Measurements from ENCODE around the gene AJM1.
"Not testable (repeated sequence)": the region's sequence is repeated elsewhere in the genome, so short reads cannot be mapped to it uniquely, and the experiment has no call there.

AJM1 gene

GRCh38 chr9:136867480-136867879, 25.2 kb downstream of the AJM1 start:
- peaks cover 20% of the 10 kb centered on the region for H3K9me3 ChIP-seq (ENCODE audit: severe bottlenecking)
- ATAC-seq (ENCODE audit: low read depth), result no peak
- H3K4me1 ChIP-seq (ENCODE audit: insufficient read depth, poor library complexity, severe bottlenecking), result peaks cover 3% of the 10 kb centered on the region
- no peak overlapping the region for H3K27ac ChIP-seq (ENCODE audit: poor library complexity, severe bottlenecking)
- peaks cover 27% of the 10 kb centered on the region for H3K36me3 ChIP-seq (ENCODE audit: low read depth)
- no peak for DNase-seq (ENCODE audit: low spot score)
- no peak overlapping the region for H3K4me3 ChIP-seq (ENCODE audit: severe bottlenecking)
- no peaks in the 10 kb centered on the region for H3K27me3 ChIP-seq (ENCODE audit: insufficient read depth, poor library complexity, severe bottlenecking)
- no peak for TF ChIP-seq CTCF (IDR thresholded peaks at IDR 0.05; ENCODE audit: poor library complexity, severe bottlenecking)

GRCh38 chr9:136867917-136868316, 25.6 kb downstream of the AJM1 start:
- H3K27ac ChIP-seq (ENCODE audit: poor library complexity, severe bottlenecking), result no peak overlapping the region
- ATAC-seq (ENCODE audit: low read depth) (no peak), DNase-seq (ENCODE audit: low spot score) (no peak)
- peaks cover 24% of the 10 kb centered on the region for H3K9me3 ChIP-seq (ENCODE audit: severe bottlenecking)
- no peak for TF ChIP-seq CTCF (IDR thresholded peaks at IDR 0.05; ENCODE audit: poor library complexity, severe bottlenecking)
- H3K4me1 ChIP-seq (ENCODE audit: insufficient read depth, poor library complexity, severe bottlenecking), result peaks cover 3% of the 10 kb centered on the region
- H3K36me3 ChIP-seq (ENCODE audit: low read depth), result peaks cover 23% of the 10 kb centered on the region
- no peaks in the 10 kb centered on the region for H3K27me3 ChIP-seq (ENCODE audit: insufficient read depth, poor library complexity, severe bottlenecking)
- H3K4me3 ChIP-seq (ENCODE audit: severe bottlenecking), result no peak overlapping the region

DNA sequence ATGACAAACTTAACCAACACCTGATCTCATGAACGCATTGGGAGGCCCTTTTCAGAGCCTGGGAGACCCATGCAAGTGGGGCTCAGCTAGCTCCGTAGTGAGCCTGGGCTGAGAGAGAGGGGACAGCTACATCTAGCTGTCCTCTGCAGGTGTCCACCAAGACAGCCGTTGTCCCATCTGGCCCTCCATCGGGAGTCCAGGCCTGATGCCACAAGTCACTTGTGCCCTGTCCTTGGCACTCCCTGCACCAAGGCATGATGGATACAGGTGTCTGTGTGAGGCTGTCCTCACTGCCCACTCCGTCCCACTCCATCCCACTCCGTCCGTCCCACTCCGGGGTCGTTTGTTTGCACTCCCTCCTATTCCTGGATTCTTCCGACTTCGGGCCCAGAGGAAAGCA, 26.4 kb downstream of the AJM1 start:
- Histone ChIP-seq H3K36me3 (ENCODE audit: low read depth) (peaks cover 15% of the 10 kb centered on the region), H3K27me3 (ENCODE audit: insufficient read depth, poor library complexity, severe bottlenecking) (no peaks in the 10 kb centered on the region), H3K4me3 (ENCODE audit: severe bottlenecking) (no peak overlapping the region), H3K4me1 (ENCODE audit: insufficient read depth, poor library complexity, severe bottlenecking) (peaks cover 3% of the 10 kb centered on the region), H3K9me3 (ENCODE audit: severe bottlenecking) (peaks cover 29% of the 10 kb centered on the region), H3K27ac (ENCODE audit: poor library complexity, severe bottlenecking) (no peak overlapping the region)
- DNase-seq (ENCODE audit: low spot score) (no peak), ATAC-seq (ENCODE audit: low read depth) (no peak)
- TF ChIP-seq CTCF (IDR thresholded peaks at IDR 0.05; ENCODE audit: poor library complexity, severe bottlenecking), result no peak

GRCh38 chr9:136869611-136870010, 27.3 kb downstream of the AJM1 start:
- H3K27ac ChIP-seq (ENCODE audit: poor library complexity, severe bottlenecking); H3K4me3 ChIP-seq (ENCODE audit: severe bottlenecking); H3K4me1 ChIP-seq (ENCODE audit: insufficient read depth, poor library complexity, severe bottlenecking); ATAC-seq (ENCODE audit: low read depth); DNase-seq (ENCODE audit: low spot score); H3K36me3 ChIP-seq (ENCODE audit: low read depth); H3K27me3 ChIP-seq (ENCODE audit: insufficient read depth, poor library complexity, severe bottlenecking): not testable (repeated sequence)
- H3K9me3 ChIP-seq (ENCODE audit: severe bottlenecking), result peaks cover 29% of the 10 kb centered on the region

GRCh38 chr9:136875155-136875554, 32.9 kb downstream of the AJM1 start:
- no peak for TF ChIP-seq CTCF (IDR thresholded peaks at IDR 0.05; ENCODE audit: poor library complexity, severe bottlenecking)
- DNase-seq (ENCODE audit: low spot score), result no peak
- Histone ChIP-seq H3K27me3 (ENCODE audit: insufficient read depth, poor library complexity, severe bottlenecking) (no peaks in the 10 kb centered on the region), H3K4me1 (ENCODE audit: insufficient read depth, poor library complexity, severe bottlenecking) (no peaks in the 10 kb centered on the region), H3K9me3 (ENCODE audit: severe bottlenecking) (peaks cover 22% of the 10 kb centered on the region), H3K27ac (ENCODE audit: poor library complexity, severe bottlenecking) (no peak overlapping the region), H3K4me3 (ENCODE audit: severe bottlenecking) (no peak overlapping the region), H3K36me3 (ENCODE audit: low read depth) (no peaks in the 10 kb centered on the region)
- no peak for ATAC-seq (ENCODE audit: low read depth)
